ENCODE measurements around the gene IQCM.

Gene IQCM

DNA sequence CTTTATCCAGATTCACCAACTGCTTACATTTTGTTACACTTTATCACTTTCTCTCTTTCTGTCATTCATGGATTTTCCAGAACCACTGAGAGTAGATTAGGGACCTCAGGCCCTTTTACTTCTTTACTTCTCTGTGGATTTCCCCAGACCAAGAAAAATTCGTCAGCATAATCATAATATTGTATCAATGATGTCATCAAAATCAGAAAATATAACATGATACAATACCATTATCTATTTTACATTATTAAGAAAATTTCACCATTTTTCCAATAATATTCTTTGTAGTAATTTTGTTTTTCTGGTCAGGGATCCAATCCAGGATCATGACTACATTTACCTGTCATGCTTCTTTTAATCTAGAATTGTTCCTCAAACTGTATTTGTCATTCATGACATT, 494.2 kb downstream of the IQCM start:
- no peak for DNase-seq (ENCODE audit: low read depth in 1 of 2, low spot score in 1 of 2)

DNA sequence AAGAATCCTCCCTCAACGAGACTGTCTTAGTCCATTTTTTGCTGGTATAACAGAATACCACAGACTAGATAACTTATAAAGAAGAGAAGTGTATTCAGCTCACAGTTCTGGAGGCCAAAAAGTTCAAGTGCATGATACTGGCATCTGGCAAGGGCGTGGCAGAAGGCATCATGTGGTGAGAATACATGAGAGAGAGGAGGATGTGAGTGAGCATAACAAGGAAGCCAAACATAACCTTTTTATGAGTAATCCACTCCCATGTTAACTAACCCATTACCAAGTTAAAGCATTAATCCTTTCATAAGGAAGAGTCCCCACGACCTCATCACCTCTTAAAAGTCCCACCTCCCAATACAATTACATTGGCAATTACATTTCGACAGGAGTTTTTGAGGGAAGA, 504.6 kb downstream of the IQCM start:
- no peak for DNase-seq (ENCODE audit: low read depth in 1 of 2, low spot score in 1 of 2)

DNA sequence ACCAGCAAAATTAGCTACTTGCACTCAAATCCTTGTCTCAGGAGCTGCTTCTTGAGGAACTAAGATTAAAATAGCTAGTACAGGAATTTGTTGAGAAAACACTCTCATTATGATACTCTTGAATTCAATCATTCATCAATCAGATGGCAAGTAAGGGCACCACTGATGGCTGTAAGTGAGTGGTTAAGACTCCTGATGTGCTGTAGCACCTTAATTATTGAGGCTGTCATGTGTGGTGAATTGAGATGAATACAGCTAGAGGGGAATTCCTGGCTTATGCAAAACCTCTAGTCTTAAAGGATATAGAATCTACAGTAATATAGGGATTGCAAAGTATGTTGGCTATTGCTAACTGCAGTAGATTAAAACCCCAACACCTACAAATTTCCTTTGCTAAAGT, 509.1 kb downstream of the IQCM start:
- DNase-seq (ENCODE audit: low read depth in 1 of 2, low spot score in 1 of 2): no peak

Measured in activated T-helper 1 cell treated with anti-CD3 and anti-CD28 coated beads, Interleukin-2, amount 50 U/mL, for 16 hours (primary cell).